ENCODE results near the gene C19orf12.

C19orf12 gene

DNA sequence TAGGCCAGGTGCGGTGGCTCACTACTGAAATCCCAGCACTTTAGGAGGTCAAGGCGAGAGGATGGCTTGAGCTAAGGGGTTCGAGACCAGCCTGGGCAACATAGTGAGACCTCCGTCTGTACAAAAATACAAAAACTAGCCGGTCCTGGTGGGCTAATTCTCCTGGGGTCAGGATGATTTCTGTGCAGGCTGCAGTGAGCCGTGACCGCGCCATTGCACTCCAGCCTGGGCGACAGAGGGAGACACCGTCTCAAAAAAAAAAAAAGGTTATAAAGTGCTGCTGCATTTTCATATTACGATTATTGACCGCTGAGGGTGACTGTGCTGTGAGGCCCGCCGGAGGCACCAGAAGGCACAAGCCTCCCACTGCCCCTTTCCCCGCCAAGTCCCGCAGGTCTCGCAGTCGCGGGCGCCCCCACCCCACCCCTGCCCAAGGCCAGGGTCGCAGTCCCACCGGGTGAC is 50.3 kb downstream of the C19orf12 start:
- DNase-seq (ENCODE audit: low read depth in 2 of 2) = no peak

GRCh38 chr19:29663861-29664752 is 51.0 kb downstream of the C19orf12 start:
- no peak for DNase-seq (ENCODE audit: low read depth in 2 of 2)

DNA sequence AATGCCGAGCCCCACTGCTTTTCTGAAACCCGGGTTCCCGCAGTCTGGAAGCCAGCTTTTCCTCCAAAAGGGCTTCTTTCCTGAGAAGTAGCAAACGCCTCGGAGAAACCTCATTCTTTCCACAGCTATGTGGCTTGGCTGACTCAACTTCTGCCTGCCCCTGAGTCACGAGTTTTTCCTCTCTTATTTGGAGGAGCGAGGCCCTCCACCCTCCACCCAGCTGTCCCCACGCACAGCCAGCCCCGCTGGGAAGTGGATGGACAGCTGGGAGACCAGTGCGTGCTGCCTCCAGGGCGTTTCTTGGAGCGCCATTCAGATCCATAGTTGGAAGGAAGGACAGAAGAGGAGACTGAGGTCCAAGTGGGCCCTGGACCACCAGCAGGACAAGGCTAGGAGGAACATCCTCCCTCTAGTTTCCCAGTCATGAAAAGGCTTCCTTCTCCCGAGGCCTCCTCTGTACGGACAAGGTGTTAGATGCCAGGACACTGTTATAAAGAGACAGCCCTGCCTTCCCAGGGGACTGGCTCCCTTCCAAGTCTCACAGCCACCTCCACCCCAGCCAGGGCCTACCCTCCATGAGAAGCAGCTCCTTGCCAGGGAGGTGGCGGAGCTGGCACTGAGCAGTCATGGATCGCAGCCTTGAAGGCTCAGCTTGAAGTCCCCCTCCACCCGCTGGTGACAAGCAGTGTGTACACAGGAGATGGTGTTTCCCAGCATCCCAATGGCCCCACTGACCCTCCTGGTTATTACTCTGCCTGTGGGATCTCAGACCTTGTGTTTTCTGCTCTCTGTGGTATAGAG is 52.3 kb downstream of the C19orf12 start:
- DNase-seq (ENCODE audit: low read depth in 2 of 2) = no peak

GRCh38 chr19:29662278-29662603 is 52.8 kb downstream of the C19orf12 start:
- no peak for DNase-seq (ENCODE audit: low read depth in 2 of 2)

- DNase-seq (ENCODE audit: low read depth in 2 of 2) = no peak
Observed at GRCh38 chr19:29660835-29661234, 54.2 kb downstream of the C19orf12 start.

DNA sequence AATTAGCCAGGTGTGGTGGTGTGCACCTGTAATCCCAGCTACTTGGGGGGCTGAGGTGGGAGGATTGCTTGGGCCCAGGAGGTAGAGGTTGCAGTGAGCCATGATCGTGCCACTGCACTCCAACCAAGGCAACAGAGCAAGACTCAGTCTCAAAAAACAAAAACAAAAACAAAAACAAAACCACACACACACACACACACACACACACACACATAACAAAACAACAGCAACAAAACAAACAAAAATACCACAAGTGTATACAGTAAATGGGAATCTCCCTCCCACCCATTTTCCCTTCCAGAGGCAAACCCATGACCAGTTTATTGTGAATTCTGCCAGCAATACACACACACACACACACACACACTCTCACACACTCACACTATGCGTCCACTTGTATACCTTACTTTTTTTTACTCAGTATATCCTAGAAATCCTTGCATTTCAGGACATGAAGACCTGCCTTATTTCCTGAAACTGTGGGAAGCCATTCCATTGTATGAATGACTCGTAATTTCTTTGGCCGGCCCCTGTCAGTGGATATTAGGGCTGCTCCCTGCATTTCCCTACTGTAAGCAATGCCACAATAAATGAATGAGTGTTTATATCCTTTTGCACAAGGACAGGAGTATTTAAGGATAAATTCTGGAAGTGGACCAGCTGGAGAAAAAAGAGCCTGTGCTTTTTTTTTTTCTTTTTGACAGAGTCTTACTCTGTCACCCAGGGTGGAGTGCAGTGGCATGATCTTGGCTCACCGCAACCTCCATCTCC is 56.7 kb downstream of the C19orf12 start:
- DNase-seq (ENCODE audit: low read depth in 2 of 2) = no peak

GRCh38 chr19:29655648-29656335 is 59.3 kb downstream of the C19orf12 start:
- DNase-seq (ENCODE audit: low read depth in 2 of 2) = no peak

GRCh38 chr19:29653398-29653797 is 61.7 kb downstream of the C19orf12 start:
- no peak for DNase-seq (ENCODE audit: low read depth in 2 of 2)

DNA sequence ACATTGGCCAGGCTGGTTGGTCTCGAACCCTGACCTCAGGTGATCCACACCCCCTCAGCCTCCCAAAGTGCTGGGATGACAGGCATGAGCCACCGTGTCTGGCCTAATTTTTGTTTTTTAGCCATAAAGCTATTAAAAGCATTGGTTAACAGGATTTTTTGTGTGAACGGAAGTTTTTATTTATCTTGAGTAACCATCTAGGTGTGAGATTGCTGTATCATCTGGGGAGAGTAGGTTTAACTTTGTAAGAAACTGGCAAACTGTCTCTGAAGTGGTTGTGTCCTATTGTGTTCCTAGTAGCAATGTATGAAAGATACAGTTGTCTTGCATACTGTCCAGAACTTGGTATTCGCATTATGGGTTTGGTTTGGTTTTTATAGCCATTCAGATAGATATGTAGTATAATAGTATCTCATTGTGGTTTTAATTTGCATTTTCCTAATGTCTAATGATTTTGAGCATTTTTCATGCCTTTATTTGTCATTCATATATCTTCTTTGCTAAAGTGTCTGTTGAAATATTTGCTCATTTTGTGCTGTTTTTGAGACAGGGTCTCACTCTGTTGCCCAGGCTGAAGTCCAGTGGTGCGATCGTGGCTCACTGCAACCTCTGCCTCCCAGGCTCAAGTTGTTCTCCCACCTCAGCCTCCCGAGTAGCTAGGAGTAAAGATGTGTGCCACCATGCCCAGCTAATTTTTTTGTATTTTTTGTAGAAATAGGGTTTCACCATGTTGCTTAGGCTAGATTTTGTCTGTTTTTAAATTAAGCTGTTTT is 63.3 kb downstream of the C19orf12 start:
- DNase-seq (ENCODE audit: low read depth in 2 of 2) = no peak

GRCh38 chr19:29650772-29651387 is 64.2 kb downstream of the C19orf12 start:
- DNase-seq (ENCODE audit: low read depth in 2 of 2) = no peak
